HEK293 (cell line): ENCODE data around the gene HIRA.

ENCODE experiments used
- CTCF ChIA-PET: fragments of 350-600 bp; formaldehyde crosslinking; extraction: SDS; loops from one replicate; lab custom pipeline; 2021; ENCODE audit warnings: antibody characterized with exemption; lab: Yijun Ruan, JAX
- POLR2A ChIA-PET: fragments of 300-600 bp; formaldehyde crosslinking; extraction: SDS; loops from one replicate; lab custom pipeline; 2020; ENCODE audit warnings: antibody characterized with exemption, inconsistent platforms; lab: Yijun Ruan, JAX
- H3K27ac ChIP-seq: fragments of 200-500 bp; sonication (Bioruptor generic); 2 replicates; pipeline ENCODE4 v1.5.1; 2014; ENCODE audit warnings: low read depth, low read length, control low read depth, inconsistent platforms; ENCODE audit errors: extremely low read depth
- H3K36me3 ChIP-seq, 2 experiments: fragments of 200-500 bp in 1 of 2; sonication (Bioruptor generic) in 1 of 2; 1 replicate in 1 of 2; 2 replicates in 1 of 2; pipeline ENCODE4 v1.5.1; 2014 to 2017; ENCODE audit warnings: inconsistent platforms in 2 of 2, low read length in 2 of 2; ENCODE audit not compliant: control insufficient read depth in 2 of 2, insufficient read depth in 1 of 2
- H3K4me1 ChIP-seq: fragments of 200-500 bp; sonication (Bioruptor generic); 2 replicates; pipeline ENCODE4 v1.5.1; 2014; ENCODE audit warnings: mild to moderate bottlenecking, low read length, inconsistent platforms; ENCODE audit not compliant: control insufficient read depth, insufficient read depth
- H3K4me3 ChIP-seq: 2 replicates; pipeline ENCODE4 v1.5.1; 2011; ENCODE audit warnings: low read depth, mild to moderate bottlenecking, control low read depth, low read length, moderate library complexity
- H3K9me3 ChIP-seq: fragments of 200-500 bp; sonication (Bioruptor generic); 2 replicates; pipeline ENCODE4 v1.5.1; 2014; ENCODE audit warnings: low read depth, low read length, inconsistent platforms; ENCODE audit not compliant: control insufficient read depth, insufficient read depth
- GFI1B ChIP-seq: fragments of 450-650 bp; formaldehyde crosslinking; IDR thresholded peaks from 2 replicates; pipeline ENCODE4 v1.5.1; 2016; ENCODE audit warnings: missing biosample characterization, missing genetic modification characterization
- KLF7 ChIP-seq: fragments of 450-650 bp; formaldehyde crosslinking; IDR thresholded peaks from 2 replicates; pipeline ENCODE4 v1.5.1; 2016; ENCODE audit warnings: missing biosample characterization, missing genetic modification characterization, borderline replicate concordance
- SP7 ChIP-seq: fragments of 450-650 bp; formaldehyde crosslinking; IDR thresholded peaks from 2 replicates; pipeline ENCODE4 v1.5.1; 2016; ENCODE audit warnings: missing biosample characterization, missing genetic modification characterization
- TSHZ1 ChIP-seq: fragments of 450-650 bp; formaldehyde crosslinking; IDR thresholded peaks from 2 replicates; pipeline ENCODE4 v1.5.1; 2016; ENCODE audit warnings: missing biosample characterization, missing genetic modification characterization, borderline replicate concordance
- ZBTB48 ChIP-seq: fragments of 450-650 bp; formaldehyde crosslinking; IDR thresholded peaks from 2 replicates; pipeline ENCODE4 v1.5.1; 2016; ENCODE audit warnings: missing biosample characterization, missing genetic modification characterization
- ZFP37 ChIP-seq: fragments of 450-650 bp; formaldehyde crosslinking; IDR thresholded peaks from 2 replicates; pipeline ENCODE4 v1.5.1; 2016; ENCODE audit warnings: missing biosample characterization, missing genetic modification characterization
- ZNF157 ChIP-seq: fragments of 450-650 bp; formaldehyde crosslinking; IDR thresholded peaks from 2 replicates; pipeline ENCODE4 v1.5.1; 2016; ENCODE audit warnings: missing biosample characterization, missing genetic modification characterization
- ZNF174 ChIP-seq: fragments of 450-650 bp; formaldehyde crosslinking; IDR thresholded peaks from 2 replicates; pipeline ENCODE4 v1.5.0; 2017; ENCODE audit warnings: missing biosample characterization, mild to moderate bottlenecking, missing genetic modification characterization
- ZNF175 ChIP-seq: fragments of 450-650 bp; formaldehyde crosslinking; IDR thresholded peaks from 2 replicates; pipeline ENCODE4 v1.5.1; 2016; ENCODE audit warnings: missing biosample characterization, missing genetic modification characterization
- ZNF211 ChIP-seq: fragments of 450-650 bp; formaldehyde crosslinking; IDR thresholded peaks from 2 replicates; pipeline ENCODE4 v1.5.1; 2016; ENCODE audit warnings: low read depth, missing biosample characterization, missing genetic modification characterization
- ZNF248 ChIP-seq: fragments of 450-650 bp; formaldehyde crosslinking; IDR thresholded peaks from 2 replicates; pipeline ENCODE4 v1.5.1; 2017; ENCODE audit warnings: missing biosample characterization, missing genetic modification characterization
- ZNF518A ChIP-seq: fragments of 450-650 bp; formaldehyde crosslinking; conservative IDR thresholded peaks from 2 replicates; pipeline ENCODE4 v1.5.1; 2016; ENCODE audit warnings: low read depth, missing biosample characterization, missing genetic modification characterization
- ZNF600 ChIP-seq: fragments of 450-650 bp; formaldehyde crosslinking; IDR thresholded peaks from 2 replicates; pipeline ENCODE4 v1.5.1; 2016; ENCODE audit warnings: missing biosample characterization, missing genetic modification characterization
- ZNF639 ChIP-seq: fragments of 450-650 bp; formaldehyde crosslinking; IDR thresholded peaks from 2 replicates; pipeline ENCODE4 v1.5.1; 2016; ENCODE audit warnings: missing biosample characterization, missing genetic modification characterization
- ZNF664 ChIP-seq: fragments of 450-650 bp; formaldehyde crosslinking; IDR thresholded peaks from 2 replicates; pipeline ENCODE4 v1.5.1; 2016; ENCODE audit warnings: missing biosample characterization, missing genetic modification characterization
- ZNF785 ChIP-seq: fragments of 450-650 bp; formaldehyde crosslinking; IDR thresholded peaks from 2 replicates; pipeline ENCODE4 v1.5.1; 2016; ENCODE audit warnings: missing biosample characterization, missing genetic modification characterization

HIRA gene

GRCh38 chr22:19471572-19471971 lies 40.0 kb upstream of the HIRA start:
- Histone ChIP-seq H3K36me3 (peaks cover 2 to 96% of the 10 kb centered on the region in 2 experiments; a peak in 2 of 3 replicates), H3K4me3 (no peak overlapping the region), H3K4me1 (no peaks in the 10 kb centered on the region), H3K27ac (no peak overlapping the region), H3K9me3 (no peaks in the 10 kb centered on the region)
- TF ChIP-seq ZNF248 (no peak), ZFP37 (tag by site-specific recombination) (no peak)
- ChIA-PET CTCF (interaction anchor here (0.5 kb wide), 1 partner anchor 139 kb away, joined by 3 read pairs; no protein-coding TSS in a partner anchor), POLR2A (no interaction called here)

- Histone ChIP-seq H3K4me1 (no peaks in the 10 kb centered on the region), H3K4me3 (no peak overlapping the region), H3K27ac (no peak overlapping the region), H3K9me3 (no peaks in the 10 kb centered on the region), H3K36me3 (peaks cover 4 to 98% of the 10 kb centered on the region in 2 experiments; a peak in 2 of 3 replicates)
- ChIA-PET POLR2A (no interaction called here), CTCF (no interaction called here)
- TF ChIP-seq ZNF785, result no peak
- no peak for TF ChIP-seq ZNF518A (tag by site-specific recombination)
- no peak for TF ChIP-seq ZNF639 (tag by site-specific recombination)
- TF ChIP-seq ZNF600, result no peak
- no peak for TF ChIP-seq ZNF175 (tag by site-specific recombination)
- no peak for TF ChIP-seq ZNF157 (tag by site-specific recombination)
- TF ChIP-seq SP7 (tag by site-specific recombination), result no peak
- TF ChIP-seq KLF7 (tag by site-specific recombination), result no peak
- no peak for TF ChIP-seq GFI1B (tag by site-specific recombination)
- no peak for TF ChIP-seq ZBTB48 (tag by site-specific recombination)
- no peak for TF ChIP-seq ZNF211 (tag by site-specific recombination)
- TF ChIP-seq ZNF664 (tag by site-specific recombination), result no peak
- no peak for TF ChIP-seq TSHZ1
- no peak for TF ChIP-seq ZNF174 (tag by site-specific recombination)
These were observed 38.5 kb upstream of the HIRA start for GRCh38 chr22:19470010-19470409.
